Measurements from ENCODE around the gene MED12L.

Gene MED12L

DNA sequence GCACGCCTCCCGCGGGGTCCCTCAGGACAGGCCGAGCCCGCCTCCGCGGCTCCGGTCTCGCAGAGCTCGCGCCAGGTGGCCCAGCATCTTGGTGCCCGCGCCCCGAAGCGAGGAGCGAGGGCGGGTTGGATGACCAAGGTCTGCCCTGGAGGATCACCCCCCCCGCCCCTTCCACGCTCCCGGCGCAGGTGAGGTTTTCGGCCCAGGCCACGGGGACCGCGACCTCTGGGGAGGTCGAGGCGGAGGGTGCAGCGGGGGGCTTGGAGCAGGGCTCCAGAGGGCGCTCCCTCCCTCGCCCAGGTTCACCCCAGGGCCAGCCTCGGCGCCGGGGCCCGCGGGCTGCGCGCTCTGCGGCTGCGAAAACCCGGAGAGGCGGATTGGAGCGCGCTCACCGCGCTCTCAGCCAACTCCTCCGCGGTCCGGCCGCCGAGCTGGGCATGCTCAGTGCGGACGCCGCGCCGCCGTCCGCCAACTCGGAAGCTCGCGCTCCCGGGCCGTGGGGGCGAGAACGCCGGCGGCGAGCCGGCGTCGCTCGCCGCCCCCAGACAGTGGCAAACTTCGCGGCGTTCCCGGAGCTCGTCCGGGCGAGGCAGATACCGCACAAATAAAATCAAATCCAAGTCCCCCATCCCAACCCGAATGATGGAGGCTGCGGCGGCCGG lies at the start of gene MED12L (continued):
- TF ChIP-seq YY1 (tag by site-specific recombination; IDR thresholded peaks at IDR 0.05) (peak; percentile 24; the same call in 1 of the 2 replicates), ZNF660 (tag by site-specific recombination; IDR thresholded peaks at IDR 0.05) (0 out of 2 replicates have a peak, but pooled peaks have one; percentile 32), WT1 (tag by site-specific recombination; IDR thresholded peaks at IDR 0.05) (peak; percentile 13; the same call in 1 of the 2 replicates), SCRT2 (tag by site-specific recombination; IDR thresholded peaks at IDR 0.05) (no peak), ZNF248 (tag by site-specific recombination; IDR thresholded peaks at IDR 0.05) (no peak), ZNF610 (tag by site-specific recombination; IDR thresholded peaks at IDR 0.05; ENCODE audit: borderline replicate concordance) (no peak), ZNF596 (tag by site-specific recombination; IDR thresholded peaks at IDR 0.05) (no peak), ZSCAN30 (tag by site-specific recombination; IDR thresholded peaks at IDR 0.05) (peak; percentile 79), ZNF654 (tag by site-specific recombination; IDR thresholded peaks at IDR 0.05; ENCODE audit: low read depth) (no peak), ZXDB (tag by site-specific recombination; IDR thresholded peaks at IDR 0.05) (peak; percentile 79; the same call in 1 of the 2 replicates), KLF8 (tag by site-specific recombination; IDR thresholded peaks at IDR 0.05) (peak; percentile 52; the same call in 1 of the 2 replicates), MEIS1 (CRISPR knock-in tag; IDR thresholded peaks at IDR 0.05; ENCODE audit: borderline replicate concordance) (no peak), BCL11B (tag by site-specific recombination; IDR thresholded peaks at IDR 0.05; ENCODE audit: low read depth) (0 out of 2 replicates have a peak, but pooled peaks have one; percentile 24), ZNF416 (tag by site-specific recombination; IDR thresholded peaks at IDR 0.05) (no peak), ZNF785 (tag by site-specific recombination; IDR thresholded peaks at IDR 0.05) (no peak; the same call in 1 of the 2 replicates)
- TF ChIP-seq, protein P1, sequence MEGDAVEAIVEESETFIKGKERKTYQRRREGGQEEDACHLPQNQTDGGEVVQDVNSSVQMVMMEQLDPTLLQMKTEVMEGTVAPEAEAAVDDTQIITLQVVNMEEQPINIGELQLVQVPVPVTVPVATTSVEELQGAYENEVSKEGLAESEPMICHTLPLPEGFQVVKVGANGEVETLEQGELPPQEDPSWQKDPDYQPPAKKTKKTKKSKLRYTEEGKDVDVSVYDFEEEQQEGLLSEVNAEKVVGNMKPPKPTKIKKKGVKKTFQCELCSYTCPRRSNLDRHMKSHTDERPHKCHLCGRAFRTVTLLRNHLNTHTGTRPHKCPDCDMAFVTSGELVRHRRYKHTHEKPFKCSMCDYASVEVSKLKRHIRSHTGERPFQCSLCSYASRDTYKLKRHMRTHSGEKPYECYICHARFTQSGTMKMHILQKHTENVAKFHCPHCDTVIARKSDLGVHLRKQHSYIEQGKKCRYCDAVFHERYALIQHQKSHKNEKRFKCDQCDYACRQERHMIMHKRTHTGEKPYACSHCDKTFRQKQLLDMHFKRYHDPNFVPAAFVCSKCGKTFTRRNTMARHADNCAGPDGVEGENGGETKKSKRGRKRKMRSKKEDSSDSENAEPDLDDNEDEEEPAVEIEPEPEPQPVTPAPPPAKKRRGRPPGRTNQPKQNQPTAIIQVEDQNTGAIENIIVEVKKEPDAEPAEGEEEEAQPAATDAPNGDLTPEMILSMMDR (tag by site-specific recombination; IDR thresholded peaks at IDR 0.05) = peak; percentile 72
- TF ChIP-seq, protein P2, sequence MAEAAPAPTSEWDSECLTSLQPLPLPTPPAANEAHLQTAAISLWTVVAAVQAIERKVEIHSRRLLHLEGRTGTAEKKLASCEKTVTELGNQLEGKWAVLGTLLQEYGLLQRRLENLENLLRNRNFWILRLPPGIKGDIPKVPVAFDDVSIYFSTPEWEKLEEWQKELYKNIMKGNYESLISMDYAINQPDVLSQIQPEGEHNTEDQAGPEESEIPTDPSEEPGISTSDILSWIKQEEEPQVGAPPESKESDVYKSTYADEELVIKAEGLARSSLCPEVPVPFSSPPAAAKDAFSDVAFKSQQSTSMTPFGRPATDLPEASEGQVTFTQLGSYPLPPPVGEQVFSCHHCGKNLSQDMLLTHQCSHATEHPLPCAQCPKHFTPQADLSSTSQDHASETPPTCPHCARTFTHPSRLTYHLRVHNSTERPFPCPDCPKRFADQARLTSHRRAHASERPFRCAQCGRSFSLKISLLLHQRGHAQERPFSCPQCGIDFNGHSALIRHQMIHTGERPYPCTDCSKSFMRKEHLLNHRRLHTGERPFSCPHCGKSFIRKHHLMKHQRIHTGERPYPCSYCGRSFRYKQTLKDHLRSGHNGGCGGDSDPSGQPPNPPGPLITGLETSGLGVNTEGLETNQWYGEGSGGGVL (tag by site-specific recombination; IDR thresholded peaks at IDR 0.05) = peak; percentile 75
- TF ChIP-seq, protein P3, sequence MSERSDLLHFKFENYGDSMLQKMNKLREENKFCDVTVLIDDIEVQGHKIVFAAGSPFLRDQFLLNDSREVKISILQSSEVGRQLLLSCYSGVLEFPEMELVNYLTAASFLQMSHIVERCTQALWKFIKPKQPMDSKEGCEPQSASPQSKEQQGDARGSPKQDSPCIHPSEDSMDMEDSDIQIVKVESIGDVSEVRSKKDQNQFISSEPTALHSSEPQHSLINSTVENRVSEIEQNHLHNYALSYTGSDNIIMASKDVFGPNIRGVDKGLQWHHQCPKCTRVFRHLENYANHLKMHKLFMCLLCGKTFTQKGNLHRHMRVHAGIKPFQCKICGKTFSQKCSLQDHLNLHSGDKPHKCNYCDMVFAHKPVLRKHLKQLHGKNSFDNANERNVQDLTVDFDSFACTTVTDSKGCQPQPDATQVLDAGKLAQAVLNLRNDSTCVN (tag by site-specific recombination; optimal IDR thresholded peaks at IDR 0.05) = peak; percentile 95
- TF ChIP-seq, protein P4, sequence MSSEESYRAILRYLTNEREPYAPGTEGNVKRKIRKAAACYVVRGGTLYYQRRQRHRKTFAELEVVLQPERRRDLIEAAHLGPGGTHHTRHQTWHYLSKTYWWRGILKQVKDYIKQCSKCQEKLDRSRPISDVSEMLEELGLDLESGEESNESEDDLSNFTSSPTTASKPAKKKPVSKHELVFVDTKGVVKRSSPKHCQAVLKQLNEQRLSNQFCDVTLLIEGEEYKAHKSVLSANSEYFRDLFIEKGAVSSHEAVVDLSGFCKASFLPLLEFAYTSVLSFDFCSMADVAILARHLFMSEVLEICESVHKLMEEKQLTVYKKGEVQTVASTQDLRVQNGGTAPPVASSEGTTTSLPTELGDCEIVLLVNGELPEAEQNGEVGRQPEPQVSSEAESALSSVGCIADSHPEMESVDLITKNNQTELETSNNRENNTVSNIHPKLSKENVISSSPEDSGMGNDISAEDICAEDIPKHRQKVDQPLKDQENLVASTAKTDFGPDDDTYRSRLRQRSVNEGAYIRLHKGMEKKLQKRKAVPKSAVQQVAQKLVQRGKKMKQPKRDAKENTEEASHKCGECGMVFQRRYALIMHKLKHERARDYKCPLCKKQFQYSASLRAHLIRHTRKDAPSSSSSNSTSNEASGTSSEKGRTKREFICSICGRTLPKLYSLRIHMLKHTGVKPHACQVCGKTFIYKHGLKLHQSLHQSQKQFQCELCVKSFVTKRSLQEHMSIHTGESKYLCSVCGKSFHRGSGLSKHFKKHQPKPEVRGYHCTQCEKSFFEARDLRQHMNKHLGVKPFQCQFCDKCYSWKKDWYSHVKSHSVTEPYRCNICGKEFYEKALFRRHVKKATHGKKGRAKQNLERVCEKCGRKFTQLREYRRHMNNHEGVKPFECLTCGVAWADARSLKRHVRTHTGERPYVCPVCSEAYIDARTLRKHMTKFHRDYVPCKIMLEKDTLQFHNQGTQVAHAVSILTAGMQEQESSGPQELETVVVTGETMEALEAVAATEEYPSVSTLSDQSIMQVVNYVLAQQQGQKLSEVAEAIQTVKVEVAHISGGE (tag by site-specific recombination; conservative IDR thresholded peaks at IDR 0.05; ENCODE audit: low read depth) = 0 out of 2 replicates have a peak, but pooled peaks have one; percentile 14

Data from HEK293 (cell line).